Breast epithelium (tissue), 4 donors: ENCODE measurements around the gene PRRT4. TPM values are rescaled to one million over a fixed set of nuclear protein-coding genes. Genes with fewer than 3 reads are reported as not detected.

ENCODE experiments used
- DNase-seq, 2 donors: peaks; one replicate each; pipeline ENCODE4 v3.0.0-alpha.2; 2019; ENCODE audit warnings: low spot score in 2 of 2
- H3K27ac ChIP-seq, 2 donors: fragments of 200-600 bp; sonication (generic) in 1 of 2; one replicate each; pipeline ENCODE4 v1.5.1; 2016 to 2019; ENCODE audit warnings: mild to moderate bottlenecking in 1 of 2
- H3K27me3 ChIP-seq, 2 donors: fragments of 200-600 bp; sonication (generic) in 1 of 2; one replicate each; pipeline versions ENCODE4 v1.5.1 to v1.6.0; 2017 to 2019; ENCODE audit warnings: control low read depth in 1 of 2, mild to moderate bottlenecking in 1 of 2
- H3K36me3 ChIP-seq: fragments of 200-600 bp; one replicate; pipeline ENCODE4 v1.5.1; 2019
- H3K4me1 ChIP-seq, 2 donors: fragments of 200-600 bp; sonication (generic); one replicate each; pipeline ENCODE4 v1.5.1; 2016 to 2019; ENCODE audit warnings: control low read depth in 1 of 2
- H3K4me3 ChIP-seq, 3 donors: fragments of 200-600 bp; sonication (generic); 1 replicate in 2 of 3; 2 replicates in 1 of 3; pipeline ENCODE4 v1.5.1; 2016 to 2019; ENCODE audit warnings: mild to moderate bottlenecking in 3 of 3, moderate library complexity in 2 of 3
- H3K9me3 ChIP-seq, 2 donors: fragments of 200-600 bp; sonication (generic) in 1 of 2; one replicate each; pipeline ENCODE4 v1.5.1; 2016 to 2019; ENCODE audit warnings: control low read depth in 1 of 2
- POLR2A ChIP-seq: fragments of 450-650 bp; IDR thresholded peaks from one replicate; pipeline ENCODE4 v1.6.1; 2016; ENCODE audit warnings: antibody characterized with exemption, mild to moderate bottlenecking, moderate library complexity
- POLR2AphosphoS5 ChIP-seq, 3 donors: sonication (generic); formaldehyde crosslinking; IDR thresholded peaks; one replicate each; pipeline ENCODE4 v1.6.1; 2017; ENCODE audit warnings: antibody characterized with exemption in 3 of 3
- intact Hi-C: fragments of 100-400 bp; cut with DNase I; formaldehyde crosslinking; loops from one replicate; pipeline ENCODE4 v1.15.1; 2023; ENCODE audit warnings: low total_unique reads
- total RNA-seq, 3 donors: library from RNA; depleted of rRNA; stranded (reverse); fragments of >200 nt; gene quantifications; one replicate each; pipeline ENCODE4 v1.1.0, GENCODE V29; 2016
- TF ChIP-seq, protein P1 (sequence below), 3 donors: fragments of 450-650 bp; IDR thresholded peaks; one replicate each; pipeline ENCODE4 v1.5.1; 2016 to 2017; ENCODE audit warnings: antibody characterized with exemption in 3 of 3, mild to moderate bottlenecking in 3 of 3, moderate library complexity in 3 of 3

The PRRT4 gene
- total RNA-seq, 3 donors from 2014 or later, result under 0.01 to 3.8 (median 0.44) TPM

GRCh38 chr7:128404886-128405470 is 43.5 kb upstream of the PRRT4 start:
- Histone ChIP-seq H3K27me3 (no peaks in the 10 kb centered on the region), H3K9me3 (no peaks in the 10 kb centered on the region), H3K4me1 (peaks cover 8 to 18% of the 10 kb centered on the region in 2 donors), H3K27ac (peak overlapping the region; percentile 52 to 94), H3K4me3 (peak overlapping the region; percentile 70 to 96 (median 81)), H3K36me3 (no peaks in the 10 kb centered on the region)
- intact Hi-C loops, result no loop called here
- no peak for TF ChIP-seq POLR2A
- no peak for TF ChIP-seq POLR2AphosphoS5 (IDR thresholded peaks at IDR 0.05)
- TF ChIP-seq, protein P1, sequence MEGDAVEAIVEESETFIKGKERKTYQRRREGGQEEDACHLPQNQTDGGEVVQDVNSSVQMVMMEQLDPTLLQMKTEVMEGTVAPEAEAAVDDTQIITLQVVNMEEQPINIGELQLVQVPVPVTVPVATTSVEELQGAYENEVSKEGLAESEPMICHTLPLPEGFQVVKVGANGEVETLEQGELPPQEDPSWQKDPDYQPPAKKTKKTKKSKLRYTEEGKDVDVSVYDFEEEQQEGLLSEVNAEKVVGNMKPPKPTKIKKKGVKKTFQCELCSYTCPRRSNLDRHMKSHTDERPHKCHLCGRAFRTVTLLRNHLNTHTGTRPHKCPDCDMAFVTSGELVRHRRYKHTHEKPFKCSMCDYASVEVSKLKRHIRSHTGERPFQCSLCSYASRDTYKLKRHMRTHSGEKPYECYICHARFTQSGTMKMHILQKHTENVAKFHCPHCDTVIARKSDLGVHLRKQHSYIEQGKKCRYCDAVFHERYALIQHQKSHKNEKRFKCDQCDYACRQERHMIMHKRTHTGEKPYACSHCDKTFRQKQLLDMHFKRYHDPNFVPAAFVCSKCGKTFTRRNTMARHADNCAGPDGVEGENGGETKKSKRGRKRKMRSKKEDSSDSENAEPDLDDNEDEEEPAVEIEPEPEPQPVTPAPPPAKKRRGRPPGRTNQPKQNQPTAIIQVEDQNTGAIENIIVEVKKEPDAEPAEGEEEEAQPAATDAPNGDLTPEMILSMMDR (IDR thresholded peaks at IDR 0.05), result no peak
- DNase-seq, result no peak

GRCh38 chr7:128404143-128404681 is 42.7 kb upstream of the PRRT4 start:
- H3K27ac ChIP-seq, result peak overlapping the region in 1 of 2 donors; percentile 19
- no peak for DNase-seq
- H3K4me1 ChIP-seq, result peaks cover 8 to 16% of the 10 kb centered on the region in 2 donors

DNA sequence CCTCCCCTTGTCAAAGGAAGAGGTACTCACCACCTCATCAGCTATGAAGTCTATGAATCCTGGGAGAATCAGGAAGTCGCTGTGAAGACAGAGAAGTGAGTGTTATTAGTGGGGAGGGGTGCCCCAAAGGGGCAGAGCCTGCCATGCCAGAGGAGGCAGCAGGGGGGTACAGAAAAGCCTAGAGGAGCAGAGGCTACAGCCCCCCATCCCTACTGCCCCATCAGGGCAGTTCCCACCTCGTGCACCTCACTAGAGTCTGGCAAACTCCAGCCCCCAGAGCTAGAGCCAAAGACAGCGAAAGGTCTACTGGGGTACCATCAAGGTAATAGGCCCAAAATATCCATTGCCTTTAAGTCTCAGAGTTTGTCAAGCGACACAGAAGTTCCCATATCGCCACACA is 42.2 kb upstream of the PRRT4 start:
- DNase-seq, result no peak
- Histone ChIP-seq H3K9me3 (no peaks in the 10 kb centered on the region), H3K27ac (peak overlapping the region in 1 of 2 donors; percentile 19), H3K4me1 (peaks cover 6 to 12% of the 10 kb centered on the region in 2 donors), H3K4me3 (peak overlapping the region in 1 of 3 donors; percentile 96), H3K36me3 (no peaks in the 10 kb centered on the region), H3K27me3 (no peaks in the 10 kb centered on the region)
- intact Hi-C loops, result no loop called here
- TF ChIP-seq POLR2A, result no peak
- no peak for TF ChIP-seq POLR2AphosphoS5 (IDR thresholded peaks at IDR 0.05)

More at GRCh38 chr7:128404143-128404681, 42.7 kb upstream of the PRRT4 start:
- intact Hi-C loops, result no loop called here
- TF ChIP-seq POLR2AphosphoS5 (IDR thresholded peaks at IDR 0.05) (no peak), POLR2A (no peak)
- TF ChIP-seq, protein P1 (IDR thresholded peaks at IDR 0.05), result no peak
- H3K27me3 ChIP-seq, result no peaks in the 10 kb centered on the region
- no peaks in the 10 kb centered on the region for H3K36me3 ChIP-seq
- H3K4me3 ChIP-seq, result peak overlapping the region in 1 of 3 donors; percentile 96
- H3K9me3 ChIP-seq, result no peaks in the 10 kb centered on the region

DNA sequence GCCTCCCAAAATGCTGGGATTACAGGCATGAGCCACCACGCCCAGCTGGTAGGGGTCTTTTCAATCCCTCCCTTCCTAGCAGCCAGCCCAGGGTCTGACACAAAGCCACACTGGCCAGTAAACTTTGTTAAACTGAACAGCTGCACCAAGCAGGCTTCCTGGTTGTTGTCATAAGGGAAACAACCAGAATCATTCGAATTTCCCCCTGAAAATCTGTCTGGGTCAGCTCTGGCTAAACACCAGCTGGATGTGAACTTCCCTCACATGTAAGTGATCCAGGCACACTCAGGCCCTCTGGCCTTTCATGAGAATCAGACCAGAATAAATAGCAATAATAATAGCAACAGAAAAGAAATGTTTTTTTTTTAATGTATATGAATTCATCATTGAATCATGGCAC is 40.9 kb upstream of the PRRT4 start:
- TF ChIP-seq POLR2A (no peak), POLR2AphosphoS5 (IDR thresholded peaks at IDR 0.05) (no peak)
- TF ChIP-seq, protein P1 (IDR thresholded peaks at IDR 0.05), result no peak
- Histone ChIP-seq H3K27ac (no peak overlapping the region), H3K9me3 (no peaks in the 10 kb centered on the region), H3K27me3 (no peaks in the 10 kb centered on the region), H3K36me3 (no peaks in the 10 kb centered on the region), H3K4me1 (peaks cover 0 to 12% of the 10 kb centered on the region in 2 donors), H3K4me3 (no peak overlapping the region)
- intact Hi-C loops, result no loop called here
- no peak for DNase-seq

DNA sequence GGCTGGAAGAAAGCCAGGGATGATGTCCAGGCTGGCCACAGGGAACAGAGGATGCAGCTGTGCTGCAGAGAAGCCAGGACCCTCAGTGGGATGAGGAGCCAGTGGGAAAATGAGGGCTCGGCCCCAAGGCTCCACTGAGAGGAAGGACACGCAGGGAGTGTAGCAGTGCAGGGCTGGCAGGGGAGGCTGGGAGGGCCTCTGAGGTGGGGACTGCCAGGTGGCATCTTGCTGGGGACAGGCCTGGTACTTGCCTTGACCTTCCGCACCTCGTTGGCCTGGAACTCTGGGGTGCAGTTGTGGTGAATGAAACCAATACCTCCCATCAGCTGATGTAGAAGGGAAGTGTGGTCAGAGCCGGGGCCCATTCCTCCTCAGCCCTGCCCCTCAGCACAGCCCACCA is 39.1 kb upstream of the PRRT4 start:
- TF ChIP-seq POLR2A (no peak), POLR2AphosphoS5 (IDR thresholded peaks at IDR 0.05) (no peak)
- TF ChIP-seq, protein P1 (IDR thresholded peaks at IDR 0.05), result no peak
- no peak for DNase-seq
- H3K4me3 ChIP-seq, result no peak overlapping the region
- H3K27ac ChIP-seq, result no peak overlapping the region
- peaks cover 0 to 12% of the 10 kb centered on the region in 2 donors for H3K4me1 ChIP-seq
- H3K27me3 ChIP-seq, result no peaks in the 10 kb centered on the region
- H3K36me3 ChIP-seq, result no peaks in the 10 kb centered on the region
- intact Hi-C loops, result no loop called here
- H3K9me3 ChIP-seq, result no peaks in the 10 kb centered on the region
